ENCODE results near the gene SMC1A.
"Not testable (repeated sequence)": the region's sequence is repeated elsewhere in the genome, so short reads cannot be mapped to it uniquely, and the experiment has no call there.

Gene SMC1A

DNA sequence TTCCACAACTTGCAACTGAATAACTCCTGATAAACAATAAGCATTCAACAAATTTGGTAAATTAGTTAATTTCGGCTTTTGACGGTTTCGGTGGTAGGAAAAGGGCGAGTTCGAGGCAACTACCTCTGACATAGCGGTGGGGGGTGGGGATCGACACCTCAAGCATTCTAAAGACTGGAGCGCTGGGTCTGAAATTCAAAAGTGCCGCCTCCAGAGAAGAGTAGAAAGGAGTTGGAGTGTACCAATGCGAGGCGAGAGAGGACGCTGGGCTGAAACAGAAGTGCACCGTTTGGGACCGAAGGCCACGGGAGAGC lies 725 bp downstream of the SMC1A start:
- no peak for DNase-seq (ENCODE audit: low read depth)

DNA sequence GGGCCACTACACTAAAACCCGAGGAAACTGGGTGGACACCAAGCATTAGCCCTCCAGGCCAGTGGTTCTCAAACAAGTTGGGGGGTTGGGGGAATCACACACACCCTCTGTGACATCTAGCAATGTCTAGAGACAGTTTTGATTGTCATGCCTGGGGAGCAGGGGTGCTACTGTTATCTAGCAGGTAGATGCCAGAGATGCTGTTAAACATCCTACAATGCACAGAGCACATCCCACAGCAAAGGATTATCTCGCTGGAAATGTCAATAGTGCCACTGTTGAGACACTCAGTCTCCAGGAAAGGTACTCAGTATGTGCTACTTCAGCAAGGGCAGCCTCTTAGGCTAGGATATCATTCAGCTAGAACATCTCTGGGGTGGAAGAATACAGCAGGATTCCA lies 1.3 kb downstream of the SMC1A start:
- no peak for DNase-seq (ENCODE audit: low read depth)

DNA sequence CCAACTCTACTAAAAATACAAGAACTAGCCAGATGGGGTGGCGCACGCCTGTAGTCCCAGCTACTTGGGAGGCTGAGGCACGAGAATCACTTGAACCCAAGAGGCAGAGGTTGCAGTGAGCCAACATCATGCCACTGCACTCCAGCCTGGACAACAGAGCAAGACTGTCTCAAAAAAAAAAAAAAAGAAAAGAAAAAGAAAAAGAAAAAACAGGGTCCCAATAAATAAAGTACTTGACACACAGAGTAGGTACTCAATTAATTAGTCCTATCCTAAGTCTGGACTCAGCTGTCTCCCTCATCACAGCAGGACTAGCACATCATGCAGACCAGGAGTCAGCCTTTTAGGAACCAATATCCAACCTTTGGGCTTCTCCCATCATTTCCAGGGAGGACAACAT lies 2.1 kb downstream of the SMC1A start:
- DNase-seq (ENCODE audit: low read depth): not testable (repeated sequence)

DNA sequence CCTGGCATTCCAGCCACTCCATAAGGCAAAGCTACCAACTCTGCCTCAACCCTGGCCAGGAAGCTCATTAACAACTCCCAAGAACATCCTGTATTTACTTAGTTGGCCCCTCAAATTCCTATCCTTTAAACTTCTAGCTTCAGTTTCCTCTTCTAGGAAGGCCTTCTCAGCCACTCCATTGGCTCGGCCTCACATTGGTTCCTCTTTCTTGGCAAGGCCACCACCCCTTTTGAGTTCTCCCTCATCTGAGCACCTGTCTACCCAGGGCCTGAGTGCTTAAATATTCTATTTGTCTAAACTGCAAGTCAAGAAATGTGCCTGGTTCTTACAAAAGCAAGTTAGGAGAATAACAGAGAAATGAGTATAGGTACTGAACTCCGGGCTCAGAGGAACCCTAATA lies 10.0 kb downstream of the SMC1A start:
- no peak for DNase-seq (ENCODE audit: low read depth)

DNA sequence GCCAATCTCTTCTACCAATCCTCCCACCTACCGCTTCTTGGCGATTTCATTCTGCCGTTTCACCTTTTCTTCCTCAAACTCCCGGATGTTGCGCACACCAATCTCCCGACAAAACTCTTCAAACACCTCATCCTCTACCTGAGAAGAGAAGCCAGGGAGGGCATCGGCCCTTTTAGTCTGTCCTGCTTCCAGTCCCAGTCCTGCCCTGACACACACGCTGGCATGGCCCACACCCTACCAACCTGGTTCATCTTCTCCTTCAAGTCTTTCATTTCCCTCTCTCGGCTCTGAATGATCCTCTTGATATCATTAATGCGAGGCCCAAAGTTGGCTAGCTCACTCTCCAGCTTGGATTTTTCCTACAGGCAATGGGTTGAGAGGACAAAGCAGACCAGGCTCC lies 18.9 kb downstream of the SMC1A start:
- no peak for DNase-seq (ENCODE audit: low read depth)

DNA sequence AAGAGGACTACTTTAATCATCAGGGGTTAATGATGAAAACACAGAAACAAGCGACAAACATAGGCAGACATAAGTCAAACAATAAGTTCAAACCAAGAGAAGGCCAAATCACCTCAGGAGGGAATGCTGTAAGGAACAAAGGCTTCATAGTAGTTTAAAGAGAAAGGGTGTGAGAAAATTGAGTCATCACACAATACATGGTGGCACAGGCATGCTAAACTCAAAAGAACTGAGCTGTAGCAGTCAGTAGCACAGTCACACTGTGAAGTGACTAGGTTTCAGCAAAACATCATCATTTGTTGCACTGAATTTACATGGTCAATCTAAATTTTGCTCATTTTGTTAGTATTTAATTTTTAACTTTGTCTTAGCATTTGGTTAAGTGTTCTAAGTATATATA lies 24.2 kb downstream of the SMC1A start:
- DNase-seq (ENCODE audit: low read depth): no peak

DNA sequence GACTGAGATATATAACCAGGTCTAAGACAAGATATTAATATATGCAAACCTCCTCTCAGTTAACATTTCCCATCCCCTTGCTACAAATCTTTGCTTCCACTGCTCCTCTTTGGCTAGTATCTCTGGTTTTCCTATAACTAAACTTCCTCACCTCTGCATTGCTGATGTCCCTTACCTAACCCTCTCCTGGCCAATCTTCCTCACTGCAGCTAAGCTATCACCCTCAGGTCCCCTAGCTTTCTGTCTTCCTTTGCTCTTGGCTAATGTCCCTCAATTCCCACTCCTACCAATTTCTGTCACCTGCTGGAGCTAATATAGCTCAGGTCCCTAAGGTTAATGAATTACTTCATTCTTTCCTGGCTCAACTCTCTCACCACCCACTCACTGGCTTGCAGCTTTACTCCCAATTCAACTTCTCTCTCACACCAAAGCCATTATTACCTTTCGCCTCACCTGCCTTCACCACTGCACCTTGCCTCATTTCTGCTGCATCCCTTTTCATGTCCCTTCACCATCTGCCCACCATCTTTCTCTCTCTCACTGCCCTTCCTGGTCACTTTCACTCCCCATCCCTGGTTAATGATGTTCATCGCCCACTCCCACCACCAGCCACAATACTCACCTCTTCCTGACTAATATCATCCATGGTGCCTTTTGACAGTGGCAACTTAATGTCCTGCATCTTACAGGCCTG lies 26.7 kb downstream of the SMC1A start:
- DNase-seq (ENCODE audit: low read depth): no peak

DNA sequence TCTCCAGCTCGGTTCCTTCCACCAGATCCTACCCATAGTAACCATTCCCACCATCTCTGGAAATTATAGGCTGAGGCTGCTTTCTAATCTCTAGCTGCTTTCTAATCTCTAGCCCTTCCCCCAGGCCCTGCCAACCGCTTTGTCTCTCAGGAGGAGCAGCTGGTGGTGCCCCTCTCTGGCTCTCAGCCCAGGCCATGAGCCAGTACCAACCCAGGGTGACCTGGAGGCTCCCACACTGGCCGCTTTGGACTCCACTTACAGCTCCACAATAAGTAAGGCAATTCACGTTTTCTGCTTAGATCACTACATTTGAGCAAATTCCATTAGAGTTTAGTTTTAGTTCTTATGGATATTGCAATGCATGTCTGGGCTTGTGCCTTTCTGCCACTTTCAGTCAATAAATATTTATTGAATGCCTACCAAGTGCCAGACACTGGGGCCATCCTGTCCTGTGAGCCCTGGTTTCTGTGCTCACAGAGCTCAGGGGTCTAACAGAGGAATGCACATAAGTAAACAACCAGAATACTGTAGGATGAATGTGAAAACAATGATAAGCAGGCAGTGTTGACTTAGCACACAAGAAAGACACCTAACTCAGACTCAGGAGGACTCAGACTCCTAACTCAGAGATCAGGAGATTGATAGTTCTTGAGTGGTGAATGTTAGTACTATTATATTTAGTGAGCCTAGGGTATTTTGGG lies 38.9 kb downstream of the SMC1A start:
- DNase-seq (ENCODE audit: low read depth): no peak

DNA sequence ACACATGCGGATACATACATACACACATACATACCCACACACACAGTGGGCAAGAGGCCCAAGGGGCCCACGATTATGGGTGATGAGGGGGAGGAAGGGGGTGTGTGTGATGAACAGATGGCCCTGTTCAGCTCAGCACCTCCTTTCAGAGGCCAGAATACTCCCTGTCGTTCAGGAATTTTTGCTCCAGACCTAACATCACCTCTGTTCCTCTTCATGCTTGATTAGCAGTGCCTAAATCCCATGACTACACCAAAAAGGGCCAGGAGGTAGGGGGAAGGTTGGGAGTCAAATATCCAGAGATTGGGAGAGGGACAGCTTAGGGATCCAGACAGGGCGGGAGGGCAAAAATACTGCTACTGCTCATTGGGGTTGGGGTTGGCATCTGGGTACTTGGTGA lies 42.7 kb downstream of the SMC1A start:
- no peak for DNase-seq (ENCODE audit: low read depth)

DNA sequence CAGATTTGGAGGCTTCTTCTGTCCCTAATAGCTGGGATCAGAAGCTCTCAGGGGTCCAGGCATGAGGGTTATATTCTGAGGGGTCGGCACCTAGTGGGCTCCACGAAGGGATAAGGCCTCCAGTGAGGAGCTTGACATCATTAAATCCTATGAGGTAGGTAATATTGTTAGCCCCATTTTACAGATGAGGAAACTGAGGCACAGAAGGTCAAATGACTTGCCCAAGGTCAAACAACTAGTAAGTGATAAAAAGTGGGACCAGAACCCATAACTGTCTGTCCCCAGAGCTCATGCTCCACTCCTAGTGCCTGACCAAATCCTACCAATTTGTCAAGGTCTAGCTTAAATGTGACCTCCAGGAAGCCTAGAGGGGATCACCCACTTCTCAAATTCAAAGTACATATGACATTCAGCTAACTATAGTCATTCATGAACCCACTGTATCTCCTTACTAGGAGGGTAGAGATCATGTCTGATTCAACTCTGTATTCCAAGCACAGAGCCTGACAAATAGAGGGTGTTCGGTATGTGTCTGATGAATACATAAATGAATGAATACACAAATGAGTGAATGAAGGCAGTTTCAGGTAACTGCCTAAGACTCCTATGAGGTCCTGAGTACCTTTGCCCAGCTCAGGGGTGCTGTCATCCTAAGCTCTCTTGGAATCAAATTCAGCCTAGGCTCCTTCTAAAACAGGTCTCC lies 43.3 kb downstream of the SMC1A start:
- DNase-seq (ENCODE audit: low read depth): no peak

DNA sequence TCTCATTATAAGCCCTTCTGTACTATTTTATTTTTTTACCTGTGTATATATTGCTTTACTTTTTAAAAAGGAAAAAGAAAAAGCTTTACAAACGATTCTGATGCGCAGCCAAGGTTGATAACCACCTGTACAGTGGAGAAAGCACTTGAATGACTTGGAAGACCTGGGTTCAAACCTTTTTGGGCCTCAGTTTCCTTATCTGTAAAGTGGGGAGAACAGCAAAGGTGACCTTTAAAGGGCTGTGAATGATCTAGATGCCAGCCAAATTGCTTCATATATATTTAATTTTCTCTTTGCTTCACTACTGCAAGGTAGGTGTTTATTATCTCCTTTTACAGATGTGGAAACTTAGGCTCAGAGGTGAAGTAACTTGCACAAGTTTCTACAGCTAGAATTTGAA lies 45.0 kb downstream of the SMC1A start:
- DNase-seq (ENCODE audit: low read depth): no peak

DNA sequence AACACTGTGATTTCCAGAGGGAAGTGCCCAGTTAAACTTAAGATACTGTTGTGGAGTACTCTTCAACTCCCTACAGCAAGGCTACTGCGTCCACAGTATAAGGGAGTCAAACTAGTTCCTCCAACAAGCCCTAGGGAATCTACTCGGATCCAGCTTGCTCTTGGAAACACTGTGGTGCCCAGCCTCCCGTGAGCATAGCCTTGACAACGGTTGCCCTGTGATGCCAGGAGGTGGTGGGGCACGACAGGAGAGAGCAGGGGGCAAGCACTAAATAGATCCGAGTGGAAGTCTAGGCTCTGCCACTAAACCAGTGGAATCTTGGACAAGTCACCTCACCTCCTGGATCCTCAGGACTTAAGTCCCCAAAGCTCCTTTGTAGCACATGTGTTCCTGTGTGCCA lies 45.6 kb downstream of the SMC1A start:
- DNase-seq (ENCODE audit: low read depth): no peak

DNA sequence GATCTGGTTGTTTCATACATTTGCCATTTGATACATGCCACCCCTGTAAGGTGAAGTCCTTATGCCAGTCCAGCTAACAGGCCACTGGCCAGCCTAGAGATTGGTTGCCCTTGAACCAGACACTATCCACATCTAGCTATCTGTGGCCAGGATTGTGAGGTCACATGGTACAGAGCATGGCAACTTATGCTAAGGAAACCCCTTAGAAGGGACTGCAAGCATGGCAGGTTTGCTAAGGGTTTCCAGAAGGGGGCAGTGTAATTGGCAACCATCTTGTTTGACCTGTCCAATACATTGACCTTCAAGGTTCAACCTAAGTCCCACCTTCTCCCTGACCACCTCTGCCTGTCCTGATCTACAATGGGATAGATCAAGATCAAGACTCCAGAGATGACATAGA lies 47.5 kb downstream of the SMC1A start:
- DNase-seq (ENCODE audit: low read depth): no peak

DNA sequence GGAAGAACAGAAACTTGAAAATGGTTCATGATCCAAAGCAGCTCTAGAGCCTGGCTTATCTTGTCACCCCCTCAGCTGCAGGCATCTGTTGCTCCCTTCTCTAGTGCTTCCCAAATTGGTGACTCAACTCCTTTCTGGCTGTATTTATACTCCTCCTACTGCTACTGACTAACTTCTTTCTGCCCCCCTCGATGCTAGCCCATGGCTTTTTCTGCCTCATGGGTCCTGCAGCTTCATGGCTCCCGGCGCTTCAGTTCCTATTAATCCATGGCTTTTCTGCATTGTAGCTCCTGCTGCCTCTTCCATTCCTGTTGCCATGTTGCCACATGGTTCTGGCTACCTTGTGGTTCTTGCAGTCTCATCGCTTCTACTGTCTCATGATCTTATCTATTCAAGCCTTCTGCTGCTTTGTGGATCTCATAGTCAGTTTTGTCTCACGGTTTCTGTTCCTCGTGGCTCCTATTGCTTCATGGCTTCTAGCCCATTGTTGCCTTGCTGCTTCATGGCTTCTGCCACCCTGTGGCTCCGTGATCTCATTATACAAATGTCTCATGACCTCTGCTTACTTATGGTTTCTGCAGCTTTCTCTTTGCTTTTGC lies 48.1 kb downstream of the SMC1A start:
- no peak for DNase-seq (ENCODE audit: low read depth)

DNA sequence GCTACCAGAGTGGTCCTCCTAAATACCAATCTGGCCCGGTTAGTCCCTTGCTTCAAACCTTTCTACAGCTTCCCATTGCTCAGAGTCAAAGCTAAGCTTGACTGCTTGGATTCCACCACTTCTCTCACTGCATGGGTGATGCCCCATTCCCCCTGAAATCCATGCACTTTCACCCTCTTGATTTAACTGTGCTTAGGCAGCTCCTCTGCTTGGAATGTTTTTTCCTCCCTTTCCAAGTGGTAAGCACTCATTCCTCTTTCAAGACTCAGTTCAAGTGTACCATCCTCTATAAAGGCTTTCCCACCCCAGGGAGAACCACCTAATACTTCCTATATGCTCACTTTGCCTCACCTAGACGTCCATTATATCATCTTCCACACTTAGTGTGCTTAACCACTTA lies 49.1 kb downstream of the SMC1A start:
- DNase-seq (ENCODE audit: low read depth): no peak

DNA sequence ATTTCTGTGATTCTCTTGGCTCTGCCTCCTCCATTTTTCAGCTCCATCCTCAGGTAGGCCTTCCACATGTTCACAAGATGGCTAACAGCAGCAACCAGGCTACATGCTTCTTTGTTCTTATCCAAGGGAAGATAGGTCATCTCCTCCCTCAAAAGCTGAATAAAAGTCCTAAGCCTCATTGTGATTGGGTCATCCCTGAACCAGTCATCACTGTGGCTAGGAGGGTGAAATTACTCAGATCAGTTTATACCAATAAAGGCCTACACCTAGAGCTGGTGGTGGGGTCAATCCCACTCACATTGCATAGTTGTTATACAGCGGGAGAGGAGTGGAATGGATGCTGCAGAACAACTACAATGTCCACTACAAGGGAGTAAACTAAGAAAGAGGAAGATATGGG lies 56.0 kb downstream of the SMC1A start:
- not testable (repeated sequence) for DNase-seq (ENCODE audit: low read depth)

DNA sequence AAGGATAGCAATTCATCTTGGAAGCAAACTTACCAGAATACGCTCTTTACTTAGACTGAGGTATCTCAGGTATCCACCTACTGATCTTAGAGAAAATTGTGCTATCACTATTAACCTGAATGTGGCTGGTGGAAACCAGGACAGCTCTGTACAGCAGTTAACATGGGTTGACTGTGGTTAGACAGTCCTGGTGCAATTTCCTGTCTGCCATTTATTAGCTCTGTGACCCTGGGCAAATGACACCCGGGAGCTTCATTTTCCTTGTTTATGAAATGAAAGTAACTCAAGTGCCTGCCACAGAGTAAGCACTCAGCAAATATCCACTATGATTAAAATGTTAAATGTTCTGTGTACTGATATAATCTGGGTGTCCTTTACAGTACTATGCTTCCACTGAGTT lies 60.0 kb downstream of the SMC1A start:
- DNase-seq (ENCODE audit: low read depth): no peak

DNA sequence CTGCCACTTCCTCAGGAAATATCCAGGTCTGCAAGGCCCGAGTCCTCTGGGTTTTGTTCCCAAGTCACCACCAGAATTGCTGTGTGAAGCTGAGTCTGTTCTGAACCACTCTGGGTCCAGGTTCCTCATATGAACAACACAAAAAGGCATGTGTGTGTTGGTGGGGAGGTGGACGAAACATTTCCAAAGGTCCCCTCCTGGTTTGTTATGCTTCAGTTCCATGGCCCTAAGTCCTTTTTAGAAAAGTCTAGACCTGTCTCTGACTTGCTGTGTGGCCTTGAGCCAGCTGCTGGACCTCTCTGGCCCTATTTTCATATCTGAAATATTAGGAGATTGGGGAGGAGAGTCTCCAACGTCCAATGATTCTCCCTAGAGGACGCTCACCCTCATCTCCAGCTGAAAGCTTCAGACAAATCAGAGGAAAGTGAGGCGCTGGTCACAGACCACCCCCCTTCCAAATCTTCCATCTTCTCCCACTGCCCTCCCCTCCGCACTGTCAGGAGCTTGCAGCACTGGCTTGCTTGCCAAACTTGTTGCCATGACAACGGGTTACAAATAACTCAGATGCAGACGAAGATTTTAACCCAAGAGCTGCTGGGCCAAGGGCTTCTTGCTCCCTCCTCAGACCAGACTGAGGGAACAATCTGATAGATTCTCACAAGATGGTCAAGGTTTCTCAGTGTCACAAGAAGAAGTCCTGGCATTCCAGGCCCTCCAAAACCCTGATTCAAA lies 64.5 kb downstream of the SMC1A start:
- DNase-seq (ENCODE audit: low read depth): peak; percentile 5

DNA sequence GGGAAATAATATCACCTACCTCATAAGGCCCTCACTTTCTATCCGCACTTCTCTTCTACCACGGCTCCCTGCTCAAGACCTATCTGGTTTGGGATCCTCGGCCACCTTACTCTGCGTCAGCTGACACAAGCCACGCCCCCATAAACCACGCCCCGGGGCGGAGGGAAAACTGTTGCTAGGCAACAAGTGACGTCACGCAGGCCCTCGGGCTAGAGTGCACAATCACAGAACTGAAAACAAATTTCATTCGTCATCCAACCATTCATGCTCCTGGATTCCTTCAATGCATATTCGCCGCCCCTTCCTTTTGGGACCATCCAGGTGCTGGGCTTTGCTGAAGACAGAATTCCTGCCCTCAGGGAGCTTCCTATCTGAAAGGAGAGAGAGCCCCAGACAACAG lies 66.3 kb downstream of the SMC1A start:
- DNase-seq (ENCODE audit: low read depth): no peak

DNA sequence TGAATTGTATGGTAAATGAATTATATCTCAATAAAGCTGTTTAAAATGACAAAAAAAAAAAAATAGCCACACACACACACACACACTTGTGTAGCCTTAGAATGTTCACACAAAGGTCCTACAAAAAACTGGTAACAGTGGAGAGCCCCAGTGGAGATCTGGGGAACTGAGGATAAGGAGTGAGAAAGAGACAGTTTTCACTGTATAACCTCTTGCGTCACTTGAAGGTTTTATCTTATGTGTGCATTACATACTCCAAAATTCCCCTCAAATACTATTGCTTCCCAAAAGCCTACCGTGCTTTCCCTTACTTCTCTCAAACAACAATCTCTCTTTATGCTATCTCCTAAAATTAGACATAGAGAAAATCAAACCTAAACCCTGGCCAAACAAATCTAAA lies 67.8 kb downstream of the SMC1A start:
- no peak for DNase-seq (ENCODE audit: low read depth)

DNA sequence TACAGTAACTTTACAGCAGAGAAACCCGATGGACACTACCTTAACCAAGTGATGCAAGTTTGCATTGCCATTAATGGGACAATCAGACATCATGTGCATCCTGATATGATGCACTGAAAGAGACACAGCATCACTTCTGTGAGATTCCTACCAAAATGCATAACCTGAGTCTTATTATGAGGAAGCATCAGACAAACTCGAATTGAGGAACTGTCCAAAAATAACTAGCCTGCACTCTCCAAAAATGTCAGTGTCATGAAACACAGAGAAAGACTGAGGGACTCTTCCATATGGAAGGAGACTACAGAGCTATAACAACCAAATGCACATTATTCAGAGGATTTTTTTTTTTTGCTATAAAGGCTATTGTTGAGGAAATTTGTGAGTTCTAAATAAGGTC lies 74.5 kb downstream of the SMC1A start:
- no peak for DNase-seq (ENCODE audit: low read depth)

DNA sequence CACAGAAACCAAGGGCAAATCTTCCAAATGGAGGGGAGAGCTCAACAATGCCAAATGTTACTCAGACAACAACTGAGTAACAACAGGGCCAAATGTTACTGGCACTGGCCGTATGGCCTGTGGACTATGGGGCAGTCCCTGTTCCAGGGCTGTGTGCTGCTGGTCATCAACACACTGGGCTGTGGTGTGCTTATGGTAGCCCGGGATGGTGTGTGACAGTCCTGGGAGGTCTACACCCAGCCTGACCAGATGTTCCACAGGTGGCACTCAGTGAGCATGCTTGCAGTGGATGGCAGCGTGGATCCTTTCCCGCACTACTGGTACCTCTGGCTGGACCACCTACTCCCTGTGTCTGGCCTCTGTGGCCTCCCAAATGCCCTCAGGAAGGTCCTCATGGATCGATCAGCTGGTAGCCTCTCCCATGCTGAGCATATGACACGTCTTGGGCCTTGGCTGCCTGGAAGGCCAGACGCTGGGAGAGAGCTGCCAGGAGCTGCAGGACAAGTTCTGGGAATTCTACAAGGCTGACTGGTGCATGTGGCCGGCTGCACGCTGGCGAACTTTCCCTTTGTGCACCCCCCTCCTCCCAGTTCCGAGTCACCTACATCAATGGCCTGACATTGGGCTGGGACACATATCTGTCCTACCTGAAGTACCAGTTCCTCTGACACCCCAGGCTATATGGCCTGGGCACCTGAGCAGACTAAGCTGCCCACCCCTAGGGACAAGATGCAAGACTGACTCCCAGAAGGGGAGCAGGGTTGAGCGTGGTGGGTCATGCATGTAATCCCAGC lies 81.4 kb downstream of the SMC1A start:
- DNase-seq (ENCODE audit: low read depth): no peak

All from GM04504 (cell line).